Smooth muscle cell of bladder (primary cell): Measurements from ENCODE around the gene PSMA1. TPM values are rescaled to one million over a fixed set of nuclear protein-coding genes. Genes with fewer than 3 reads are reported as not detected.

ENCODE experiments used
- total RNA-seq: library from RNA; depleted of rRNA; stranded (reverse); fragments of >200 nt; gene quantifications from 2 replicates; pipeline ENCODE4 v1.2.3, GENCODE V29; 2014

PSMA1 gene
- 129 and 154 TPM in 2 replicates for total RNA-seq

GRCh38 chr11:14519917-14520746 lies at the start of gene PSMA1:
Gene PSMA1, minus strand, starts transcription at chr11:14520386. Its CDS starts 87 bp downstream, at chr11:14520299.

GRCh38 chr11:14499560-14500180 lies 20.5 kb downstream of the PSMA1 start, which contains the start of gene COPB1:
Gene COPB1, minus strand, starts transcription at chr11:14499811. Its CDS starts 883 bp downstream, at chr11:14498928.

Other genes starting within 250 kb of the PSMA1 start
- gene RRAS2, start 161.2 kb downstream of the PSMA1 start, total RNA-seq: 53.0 and 57.8 TPM in 2 replicates
- 263 and 305 TPM in 2 replicates for gene COPB1, start 20.6 kb downstream of the PSMA1 start, total RNA-seq
- gene PDE3B, start 123.4 kb upstream of the PSMA1 start, total RNA-seq: 1.4 and 3.1 TPM in 2 replicates